Cardiac fibroblast (primary cell): ENCODE measurements around the gene CYP11A1.
"Not testable (repeated sequence)": the region's sequence is repeated elsewhere in the genome, so short reads cannot be mapped to it uniquely, and the experiment has no call there.

Experiments used
- DNase-seq, 2 donors: peaks; one replicate each; pipeline versions ENCODE4 v3.0.0 to v3.0.0-alpha.2; 2010; ENCODE audit warnings: low read depth in 2 of 2
- H3K4me3 ChIP-seq, 2 donors: replicated peaks in 1 of 2; 1 replicate in 1 of 2; 2 replicates in 1 of 2; pipeline ENCODE4 v1.5.1; 2011; ENCODE audit warnings: low read depth in 2 of 2, low read length in 2 of 2, mild to moderate bottlenecking in 2 of 2, moderate library complexity in 1 of 2
- TF ChIP-seq, protein P1 (sequence below): IDR thresholded peaks from one replicate; pipeline ENCODE4 v1.5.1; 2011; ENCODE audit warnings: low read depth, mild to moderate bottlenecking, low read length, inconsistent platforms

Gene CYP11A1

DNA sequence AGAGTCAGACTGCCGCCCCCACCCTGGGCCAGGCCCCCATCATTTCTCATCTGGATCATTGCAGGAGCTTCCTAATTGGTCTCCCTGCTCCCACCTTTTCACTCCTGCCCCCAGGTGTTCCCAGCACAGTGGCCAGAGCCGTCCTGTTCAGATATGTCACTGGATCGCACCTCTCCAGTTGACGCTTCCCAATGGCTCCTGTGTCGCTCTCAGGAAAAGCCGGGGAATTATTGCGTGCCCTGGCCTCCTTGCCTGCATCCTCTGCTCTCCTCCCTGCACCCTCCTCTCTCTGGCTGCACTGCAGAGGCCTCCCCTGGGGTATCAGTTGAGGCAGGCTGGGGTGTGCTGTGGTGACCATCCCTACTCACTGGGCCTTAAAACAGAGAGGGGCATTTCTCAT, 25.5 kb upstream of the CYP11A1 start:
- H3K4me3 ChIP-seq, result no peak overlapping the region
- TF ChIP-seq, protein P1, sequence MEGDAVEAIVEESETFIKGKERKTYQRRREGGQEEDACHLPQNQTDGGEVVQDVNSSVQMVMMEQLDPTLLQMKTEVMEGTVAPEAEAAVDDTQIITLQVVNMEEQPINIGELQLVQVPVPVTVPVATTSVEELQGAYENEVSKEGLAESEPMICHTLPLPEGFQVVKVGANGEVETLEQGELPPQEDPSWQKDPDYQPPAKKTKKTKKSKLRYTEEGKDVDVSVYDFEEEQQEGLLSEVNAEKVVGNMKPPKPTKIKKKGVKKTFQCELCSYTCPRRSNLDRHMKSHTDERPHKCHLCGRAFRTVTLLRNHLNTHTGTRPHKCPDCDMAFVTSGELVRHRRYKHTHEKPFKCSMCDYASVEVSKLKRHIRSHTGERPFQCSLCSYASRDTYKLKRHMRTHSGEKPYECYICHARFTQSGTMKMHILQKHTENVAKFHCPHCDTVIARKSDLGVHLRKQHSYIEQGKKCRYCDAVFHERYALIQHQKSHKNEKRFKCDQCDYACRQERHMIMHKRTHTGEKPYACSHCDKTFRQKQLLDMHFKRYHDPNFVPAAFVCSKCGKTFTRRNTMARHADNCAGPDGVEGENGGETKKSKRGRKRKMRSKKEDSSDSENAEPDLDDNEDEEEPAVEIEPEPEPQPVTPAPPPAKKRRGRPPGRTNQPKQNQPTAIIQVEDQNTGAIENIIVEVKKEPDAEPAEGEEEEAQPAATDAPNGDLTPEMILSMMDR, result no peak
- no peak for DNase-seq

- DNase-seq, result no peak
- TF ChIP-seq, protein P1, result no peak
Observed at GRCh38 chr15:74392451-74392830, 25.0 kb upstream of the CYP11A1 start.

DNA sequence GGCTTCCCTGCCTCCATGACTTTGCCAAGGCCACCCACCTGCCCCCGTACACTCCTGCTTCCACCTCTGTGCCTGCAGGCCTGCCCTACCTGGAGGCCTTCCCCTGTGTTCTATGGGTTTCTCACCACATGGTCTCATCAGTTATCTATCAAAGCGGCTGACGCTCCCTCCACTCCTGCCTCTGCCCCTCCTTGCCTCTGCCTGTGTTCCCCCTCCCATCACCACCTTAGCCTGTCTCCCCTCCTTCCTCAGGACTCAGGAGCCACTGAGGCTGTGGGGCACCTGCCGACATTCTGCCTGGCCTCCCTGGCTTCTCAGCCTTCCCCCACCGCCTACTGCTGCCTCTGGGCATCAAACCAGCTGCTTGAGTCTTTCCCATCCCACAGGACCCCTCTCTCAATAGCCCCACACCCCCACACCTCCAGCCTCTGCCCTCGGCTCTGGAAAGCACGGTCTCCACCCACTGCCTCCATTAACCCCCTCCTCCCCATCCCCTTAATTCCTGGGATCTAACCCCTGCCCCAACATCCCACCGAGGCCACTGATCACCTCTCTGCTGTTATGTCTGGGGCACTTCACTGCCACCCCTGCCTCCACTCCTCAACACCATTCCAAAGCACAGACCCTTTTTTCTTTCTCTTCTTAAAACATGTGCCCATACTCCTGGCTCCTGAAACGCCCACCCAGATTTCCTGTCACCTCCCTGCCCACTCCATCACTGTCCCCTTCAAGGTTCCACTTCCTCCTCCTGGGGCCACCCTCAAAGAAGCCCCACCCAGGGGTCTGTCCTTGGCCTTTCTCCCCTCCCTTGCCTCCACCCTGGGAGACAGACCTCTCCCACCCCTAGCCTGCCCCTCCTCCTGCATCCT, 24.4 kb upstream of the CYP11A1 start:
- DNase-seq, result no peak
- TF ChIP-seq, protein P1, result no peak
- no peak overlapping the region for H3K4me3 ChIP-seq

More at GRCh38 chr15:74392451-74392830, 25.0 kb upstream of the CYP11A1 start:
- no peak overlapping the region for H3K4me3 ChIP-seq

GRCh38 chr15:74390647-74391288, 23.3 kb upstream of the CYP11A1 start:
- TF ChIP-seq, protein P1, result no peak
- no peak for DNase-seq
- no peak overlapping the region for H3K4me3 ChIP-seq

DNA sequence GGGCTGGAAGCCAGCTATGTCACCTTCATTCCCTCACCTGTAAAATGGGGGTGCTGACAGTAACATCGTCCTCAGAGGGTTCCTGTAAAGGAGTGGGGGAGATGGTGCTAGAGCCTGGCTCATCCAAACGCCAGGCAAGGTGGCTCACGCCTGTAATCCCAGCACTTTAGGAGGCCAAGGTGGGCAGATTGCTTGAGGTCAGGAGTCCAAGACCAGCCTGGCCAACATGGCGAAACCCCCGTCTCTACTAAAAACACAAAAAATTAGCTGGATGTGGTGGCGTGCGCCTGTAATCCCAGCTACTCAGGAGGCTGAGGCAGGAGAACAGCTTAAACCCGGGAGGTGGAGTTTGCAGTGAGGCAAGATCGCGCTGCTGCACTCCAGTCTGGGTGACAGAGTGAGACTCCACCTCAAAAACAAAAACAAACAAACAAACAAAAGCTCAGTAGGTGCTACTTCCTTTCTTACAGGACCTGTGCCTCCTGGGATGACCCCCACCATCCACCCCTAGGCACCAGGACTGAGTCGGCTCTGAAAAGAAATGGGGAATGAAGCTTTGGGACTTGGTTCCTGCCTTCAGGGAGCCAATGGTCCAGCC, 22.7 kb upstream of the CYP11A1 start:
- not testable (repeated sequence) for DNase-seq, H3K4me3 ChIP-seq

DNA sequence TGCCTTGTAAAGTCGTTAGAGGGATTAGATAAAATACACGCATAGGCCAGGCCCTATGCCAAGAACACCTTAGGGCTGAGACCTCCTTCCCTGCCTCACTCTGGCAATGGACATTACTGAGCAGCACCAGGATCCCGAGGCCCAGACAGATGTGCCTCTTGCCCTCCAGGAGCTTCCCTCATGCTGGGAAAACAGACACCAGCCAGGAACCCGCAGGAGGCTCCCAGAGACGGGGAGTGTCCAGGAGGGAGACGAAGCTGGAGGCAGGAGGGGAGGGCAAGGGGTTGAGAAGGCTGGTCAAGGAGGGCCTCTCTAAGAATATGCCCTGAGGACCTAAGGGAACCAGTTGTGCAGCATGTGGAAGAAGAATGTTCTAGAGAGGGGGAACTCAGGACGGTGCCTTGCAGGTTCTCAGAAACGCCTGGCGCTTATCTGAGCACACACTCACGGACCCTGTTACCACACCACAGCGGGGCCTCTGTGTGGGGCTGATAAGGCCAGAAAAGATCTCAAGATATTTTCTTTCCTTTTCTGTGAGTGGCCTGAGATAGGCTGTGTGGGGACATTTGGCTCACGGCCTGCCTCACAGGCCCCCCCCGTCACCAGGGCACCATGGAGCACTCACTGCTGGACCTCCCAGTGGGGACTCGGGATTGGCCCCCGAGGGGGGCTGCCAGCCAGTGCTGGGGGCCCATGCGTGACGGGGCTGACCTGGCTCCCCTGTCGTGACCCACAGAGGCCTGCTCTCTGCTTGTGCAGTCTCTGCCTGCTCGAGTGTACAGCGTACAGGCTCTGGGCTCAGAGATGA, 22.0 kb upstream of the CYP11A1 start:
- no peak for DNase-seq
- TF ChIP-seq, protein P1, result no peak
- no peak overlapping the region for H3K4me3 ChIP-seq
